Ovary (tissue), 9 donors: ENCODE measurements around the gene DLD. TPM values are rescaled to one million over a fixed set of nuclear protein-coding genes. Genes with fewer than 3 reads are reported as not detected.
"Not testable (repeated sequence)": the region's sequence is repeated elsewhere in the genome, so short reads cannot be mapped to it uniquely, and the experiment has no call there.

ENCODE experiments used
- DNase-seq, 5 donors: peaks; one replicate each; pipeline ENCODE4 v3.0.0-alpha.2; 2019 to 2020
- H3K27ac ChIP-seq, 2 donors: fragments of 200-600 bp; one replicate each; pipeline versions ENCODE4 v1.5.1 to v1.8.0; 2019 to 2022
- H3K27me3 ChIP-seq: fragments of 200-600 bp; one replicate; pipeline ENCODE4 v1.8.0; 2022
- H3K36me3 ChIP-seq: fragments of 200-600 bp; sonication (generic); one replicate; pipeline ENCODE4 v1.5.1; 2019
- H3K4me1 ChIP-seq: one replicate; pipeline ENCODE4 v1.8.1; 2013; ENCODE audit warnings: mild to moderate bottlenecking, moderate library complexity; ENCODE audit not compliant: insufficient read depth
- H3K4me3 ChIP-seq: fragments of 200-600 bp; sonication (generic); one replicate; pipeline ENCODE4 v1.5.1; 2017
- H3K9me3 ChIP-seq, 2 donors: fragments of 200-600 bp in 1 of 2; sonication (generic) in 1 of 2; one replicate each; pipeline versions ENCODE4 v1.5.1 to v1.8.1; 2013 to 2019; ENCODE audit warnings: mild to moderate bottlenecking in 1 of 2, moderate library complexity in 1 of 2
- EP300 ChIP-seq: sonication (generic); formaldehyde crosslinking; IDR thresholded peaks from one replicate; pipeline ENCODE4 v1.6.1; 2017; ENCODE audit warnings: antibody characterized with exemption
- POLR2A ChIP-seq: fragments of 450-650 bp; IDR thresholded peaks from one replicate; pipeline ENCODE4 v1.6.1; 2017; ENCODE audit warnings: antibody characterized with exemption, mild to moderate bottlenecking, moderate library complexity
- WGBS, 3 donors: extraction: QIAGEN DNeasy Blood & Tissue Kit in 1 of 3; methylation state at CpG; one replicate each; pipeline versions ENCODE4 v1.1.5 to v1.1.7; 2013 to 2017; 5-methylcytosine and 5-hydroxymethylcytosine counted together
- intact Hi-C, 4 donors: fragments of 100-400 bp; cut with DNase I; formaldehyde crosslinking; loops; one replicate each; pipeline versions ENCODE4 v1.11.0 to v1.15.1; 2022 to 2023
- polyA plus RNA-seq, 2 donors: library from polyadenylated mRNA; stranded (reverse); fragments of 200-250 nt in 1 of 2; fragments of 350-450 nt in 1 of 2; fragmentation: Illumina TruSeq in 1 of 2; extraction: RNeasy Lipid Tissue Mini Kit (QIAGEN cat#74804) in 1 of 2; gene quantifications; one replicate each; pipeline ENCODE4 v1.2.3, GENCODE V29; 2013 to 2014
- total RNA-seq, 7 donors: library from RNA; depleted of rRNA in 2 of 7; stranded (reverse); fragments of >200 nt in 2 of 7; fragmentation: NEBNext Ultra II Directional in 3 of 7; extraction: Animal tissue kit (Norgen Biotek cat#: 25700) in 3 of 7; gene quantifications; one replicate each; pipeline versions ENCODE4 v1.1.0 to v1.2.4, GENCODE V29; 2016 to 2023
- TF ChIP-seq, protein P1 (sequence below), 3 donors: fragments of 450-650 bp in 2 of 3; fragments of 200-600 bp in 1 of 3; IDR thresholded peaks; one replicate each; pipeline versions ENCODE4 v1.5.1 to v1.8.0; 2016 to 2022; ENCODE audit warnings: antibody characterized with exemption in 3 of 3, mild to moderate bottlenecking in 1 of 3
- donor health status: DM: no; HTN: no; CAD: no; lungs with moderate emphysema.
- donor health status: DM: no; HTN: no; CAD: no.
- donor health status: Bipolar disorder and iron deficiency.
- donor health status: DM: yes; HTN: yes; CAD: no.
- donor health status: DM: no; HTN: no; CAD: no.
- donor health status: DM: yes; HTN: yes; CAD: no.

Gene DLD
- total and polyA plus RNA-seq, 9 donors, result 35.4 to 92.9 (median 49.7) TPM

DNA sequence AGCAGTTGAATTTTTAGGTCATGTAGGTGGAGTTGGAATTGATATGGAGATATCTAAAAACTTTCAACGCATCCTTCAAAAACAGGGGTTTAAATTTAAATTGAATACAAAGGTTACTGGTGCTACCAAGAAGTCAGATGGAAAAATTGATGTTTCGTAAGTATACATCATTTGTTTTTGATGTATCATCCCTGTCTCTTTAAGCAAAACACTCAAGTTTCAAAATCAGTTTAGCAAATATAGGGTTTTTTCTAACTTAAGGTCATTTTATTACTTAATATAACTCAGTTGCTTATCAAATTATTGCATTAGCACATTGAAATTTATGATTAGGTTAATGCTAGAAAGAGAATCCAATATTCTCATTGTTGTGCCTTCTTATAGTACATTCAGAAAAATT lies 24.6 kb downstream of the DLD start:
- DNase-seq, result no peak
- H3K4me1 ChIP-seq, result no peaks in the 10 kb centered on the region
- no peaks in the 10 kb centered on the region for H3K27me3 ChIP-seq
- no peak overlapping the region for H3K4me3 ChIP-seq
- WGBS, 3 donors, result 97 to 99% (median 98%) methylated on average over 2 of the region's 2 CpGs
- no peaks in the 10 kb centered on the region for H3K9me3 ChIP-seq
- H3K36me3 ChIP-seq, result no peaks in the 10 kb centered on the region
- TF ChIP-seq POLR2A, result no peak
- TF ChIP-seq, protein P1, sequence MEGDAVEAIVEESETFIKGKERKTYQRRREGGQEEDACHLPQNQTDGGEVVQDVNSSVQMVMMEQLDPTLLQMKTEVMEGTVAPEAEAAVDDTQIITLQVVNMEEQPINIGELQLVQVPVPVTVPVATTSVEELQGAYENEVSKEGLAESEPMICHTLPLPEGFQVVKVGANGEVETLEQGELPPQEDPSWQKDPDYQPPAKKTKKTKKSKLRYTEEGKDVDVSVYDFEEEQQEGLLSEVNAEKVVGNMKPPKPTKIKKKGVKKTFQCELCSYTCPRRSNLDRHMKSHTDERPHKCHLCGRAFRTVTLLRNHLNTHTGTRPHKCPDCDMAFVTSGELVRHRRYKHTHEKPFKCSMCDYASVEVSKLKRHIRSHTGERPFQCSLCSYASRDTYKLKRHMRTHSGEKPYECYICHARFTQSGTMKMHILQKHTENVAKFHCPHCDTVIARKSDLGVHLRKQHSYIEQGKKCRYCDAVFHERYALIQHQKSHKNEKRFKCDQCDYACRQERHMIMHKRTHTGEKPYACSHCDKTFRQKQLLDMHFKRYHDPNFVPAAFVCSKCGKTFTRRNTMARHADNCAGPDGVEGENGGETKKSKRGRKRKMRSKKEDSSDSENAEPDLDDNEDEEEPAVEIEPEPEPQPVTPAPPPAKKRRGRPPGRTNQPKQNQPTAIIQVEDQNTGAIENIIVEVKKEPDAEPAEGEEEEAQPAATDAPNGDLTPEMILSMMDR (IDR thresholded peaks at IDR 0.05), result no peak
- no peak for TF ChIP-seq EP300
- no peak overlapping the region for H3K27ac ChIP-seq
- intact Hi-C loops, result no loop called here

DNA sequence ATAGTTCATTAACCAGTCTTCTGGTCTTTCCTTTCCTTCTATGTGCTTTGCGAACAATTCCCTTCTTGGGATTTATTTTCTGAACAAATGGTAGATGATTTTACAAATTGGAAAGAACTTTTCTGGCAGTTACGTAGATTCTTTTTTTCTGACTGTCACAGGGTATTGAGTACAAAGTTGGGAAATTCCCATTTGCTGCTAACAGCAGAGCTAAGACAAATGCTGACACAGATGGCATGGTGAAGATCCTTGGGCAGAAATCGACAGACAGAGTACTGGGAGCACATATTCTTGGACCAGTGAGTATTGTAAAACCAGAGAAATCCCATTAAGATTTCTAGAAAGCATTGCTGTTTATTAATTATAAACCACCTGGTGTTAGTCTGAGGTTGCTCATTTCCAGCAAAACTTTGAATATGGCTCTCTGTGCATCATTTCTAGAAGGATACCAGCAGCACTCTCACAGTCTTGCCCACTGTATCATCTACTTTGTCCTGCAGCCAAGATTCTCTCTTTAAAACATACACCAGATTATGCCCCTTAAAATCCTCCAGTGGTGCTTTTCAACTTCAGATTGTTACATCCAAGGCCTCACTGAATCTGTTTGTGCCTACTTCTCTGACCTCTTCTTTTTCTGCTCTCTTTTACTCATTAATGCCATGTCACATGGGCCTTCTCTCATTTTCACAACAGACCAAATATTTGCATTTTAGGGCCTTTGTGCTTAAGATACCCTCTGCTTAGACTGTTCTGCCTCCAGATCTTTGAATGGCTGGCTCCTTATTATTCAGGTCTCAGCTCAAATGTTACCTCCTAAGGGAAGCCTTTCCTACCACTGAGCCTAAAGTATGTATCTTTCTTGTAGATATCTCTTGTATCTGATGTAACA lies 27.0 kb downstream of the DLD start:
- 88 to 93% (median 90%) methylated on average over 3 of the region's 3 CpGs for WGBS, 3 donors
- no peak for DNase-seq
- intact Hi-C loops, result no loop called here
- Histone ChIP-seq H3K36me3 (no peaks in the 10 kb centered on the region), H3K27me3 (no peaks in the 10 kb centered on the region), H3K4me1 (no peaks in the 10 kb centered on the region), H3K9me3 (no peaks in the 10 kb centered on the region), H3K27ac (no peak overlapping the region), H3K4me3 (no peak overlapping the region)
- no peak for TF ChIP-seq POLR2A
- TF ChIP-seq, protein P1 (IDR thresholded peaks at IDR 0.05), result no peak
- no peak for TF ChIP-seq EP300

DNA sequence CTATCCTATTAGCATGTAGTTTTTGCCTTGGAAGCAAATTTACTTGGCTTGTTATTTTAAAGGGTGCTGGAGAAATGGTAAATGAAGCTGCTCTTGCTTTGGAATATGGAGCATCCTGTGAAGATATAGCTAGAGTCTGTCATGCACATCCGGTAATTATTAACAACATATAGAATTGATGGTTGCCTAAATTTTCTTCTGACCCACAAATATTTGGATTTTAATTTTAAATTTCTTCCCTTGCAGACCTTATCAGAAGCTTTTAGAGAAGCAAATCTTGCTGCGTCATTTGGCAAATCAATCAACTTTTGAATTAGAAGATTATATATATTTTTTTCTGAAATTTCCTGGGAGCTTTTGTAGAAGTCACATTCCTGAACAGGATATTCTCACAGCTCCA lies 28.0 kb downstream of the DLD start:
- WGBS, 3 donors, result 93 to 98% (median 95%) methylated on average over 2 of the region's 2 CpGs
- intact Hi-C loops, result no loop called here
- no peak for DNase-seq
- Histone ChIP-seq H3K36me3 (no peaks in the 10 kb centered on the region), H3K9me3 (no peaks in the 10 kb centered on the region), H3K4me1 (no peaks in the 10 kb centered on the region), H3K27me3 (no peaks in the 10 kb centered on the region), H3K4me3 (no peak overlapping the region), H3K27ac (no peak overlapping the region)
- TF ChIP-seq POLR2A, result no peak
- TF ChIP-seq, protein P1 (IDR thresholded peaks at IDR 0.05), result no peak
- no peak for TF ChIP-seq EP300

DNA sequence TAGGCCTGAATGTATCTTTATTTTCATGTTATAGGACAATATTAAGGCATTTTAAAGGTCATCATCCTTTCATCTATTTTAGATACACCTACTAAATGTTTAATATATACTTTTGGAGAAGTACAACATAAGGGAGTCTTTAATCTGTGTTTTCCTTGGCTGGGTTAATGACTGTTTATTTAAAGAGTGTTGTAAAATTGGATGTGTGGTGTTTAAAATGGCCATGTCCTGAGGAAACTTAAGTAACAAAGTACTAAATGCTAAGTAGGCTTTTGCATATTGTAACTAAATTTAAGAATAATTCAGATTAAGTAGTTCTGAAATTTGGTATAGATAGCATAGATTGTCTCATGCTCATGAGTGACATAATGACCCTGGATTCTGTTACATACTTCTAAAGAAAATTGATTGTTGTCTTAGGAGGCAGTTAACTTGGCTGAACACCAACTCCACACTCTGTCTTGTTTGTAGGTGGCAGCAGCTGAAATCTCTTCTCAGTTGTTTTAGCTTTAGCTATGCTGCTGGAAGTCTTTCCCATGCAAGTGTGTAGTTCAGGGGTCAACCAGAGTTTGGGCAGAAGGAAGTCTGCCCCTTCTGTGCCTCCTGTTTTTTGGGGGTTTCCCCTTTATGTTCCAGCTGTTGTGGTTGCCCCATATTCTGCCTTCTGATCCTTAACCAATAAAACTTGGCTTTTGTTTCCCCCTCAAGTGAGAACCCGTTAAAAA lies 29.2 kb downstream of the DLD start:
- Histone ChIP-seq H3K4me3 (no peak overlapping the region), H3K9me3 (no peaks in the 10 kb centered on the region), H3K27ac (no peak overlapping the region), H3K27me3 (no peaks in the 10 kb centered on the region), H3K36me3 (no peaks in the 10 kb centered on the region), H3K4me1 (no peaks in the 10 kb centered on the region)
- TF ChIP-seq, protein P1 (IDR thresholded peaks at IDR 0.05), result no peak
- TF ChIP-seq EP300 (no peak), POLR2A (no peak)
- intact Hi-C loops, result no loop called here
- DNase-seq, result no peak
- 3 to 7% (median 5%) methylated on average over 1 of the region's 1 CpG for WGBS, 3 donors

DNA sequence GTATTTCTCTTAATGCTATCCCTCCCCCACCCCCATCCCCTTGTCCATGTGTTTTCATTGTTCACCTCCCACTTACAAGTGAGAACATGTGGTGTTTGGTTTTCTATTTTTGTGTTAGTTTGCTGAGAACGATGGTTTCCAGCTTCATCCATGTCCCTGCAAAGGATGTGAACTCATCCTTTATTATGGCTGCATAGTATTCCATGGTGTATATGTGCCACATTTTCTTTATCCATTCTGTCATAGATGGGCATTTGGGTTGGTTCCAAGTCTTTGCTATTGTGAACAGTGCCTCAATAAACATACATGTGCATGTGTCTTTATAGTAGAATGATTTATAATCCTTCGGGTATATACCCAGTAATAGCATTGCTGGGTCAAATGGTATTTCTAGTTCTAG lies 30.8 kb downstream of the DLD start:
- H3K4me1 ChIP-seq, H3K4me3 ChIP-seq, H3K36me3 ChIP-seq, DNase-seq, H3K27ac ChIP-seq, intact Hi-C loops, H3K27me3 ChIP-seq, H3K9me3 ChIP-seq: not testable (repeated sequence)
- 49 to 79% (median 63%) methylated on average over 2 of the region's 2 CpGs for WGBS, 3 donors
